ENCODE results near the gene MFN2.

- TF ChIP-seq YY1 (IDR thresholded peaks at IDR 0.05; ENCODE audit: insufficient read depth, insufficient read length) (no peak), ZNF274 (IDR thresholded peaks at IDR 0.05; ENCODE audit: low read depth, low read length) (no peak)
These were observed 69.4 kb downstream of the MFN2 start for GRCh38 chr1:12049616-12050015.

All from NT2/D1 (cell line).